DOHH2 (cell line): ENCODE measurements around the gene NRGN.

Source experiments
- H3F3A ChIP-seq: fragments of 200-600 bp; sonication (generic), shearing (Covaris generic); 2 replicates; pipeline ENCODE4 v1.6.0; 2016; ENCODE audit warnings: antibody characterized with exemption, mild to moderate bottlenecking; ENCODE audit not compliant: control insufficient read depth, insufficient read depth
- H3K27ac ChIP-seq: fragments of 200-600 bp; sonication (generic); 2 replicates; pipeline ENCODE4 v1.5.1; 2014; ENCODE audit warnings: low read depth, mild to moderate bottlenecking, low read length, moderate library complexity
- H3K27me3 ChIP-seq: fragments of 200-600 bp; sonication (generic); 2 replicates; pipeline ENCODE4 v1.6.1; 2014; ENCODE audit warnings: mild to moderate bottlenecking, low read length, mixed read lengths; ENCODE audit not compliant: control insufficient read depth
- H3K36me3 ChIP-seq: fragments of 200-600 bp; sonication (generic); 2 replicates; pipeline ENCODE4 v1.6.1; 2014; ENCODE audit warnings: mild to moderate bottlenecking, low read length, moderate library complexity, mixed read lengths; ENCODE audit not compliant: control insufficient read depth
- H3K4me1 ChIP-seq: fragments of 200-600 bp; sonication (generic); 2 replicates; pipeline ENCODE4 v1.6.1; 2014; ENCODE audit warnings: mild to moderate bottlenecking, low read length, mixed read lengths; ENCODE audit not compliant: control insufficient read depth
- H3K4me2 ChIP-seq: fragments of 200-600 bp; sonication (generic); 2 replicates; pipeline ENCODE4 v1.6.0; 2014; ENCODE audit warnings: mild to moderate bottlenecking, low read length, moderate library complexity
- H3K4me3 ChIP-seq: fragments of 200-600 bp; sonication (generic); 2 replicates; pipeline ENCODE4 v1.5.1; 2014; ENCODE audit warnings: mild to moderate bottlenecking, low read length, mixed read lengths
- H3K79me2 ChIP-seq: fragments of 200-600 bp; sonication (generic); 2 replicates; pipeline ENCODE4 v1.6.1; 2014; ENCODE audit warnings: mild to moderate bottlenecking, low read length, mixed read lengths; ENCODE audit not compliant: control insufficient read depth
- H3K9me2 ChIP-seq: fragments of 200-600 bp; sonication (generic); replicated peaks from 2 replicates; pipeline ENCODE4 v1.6.1; 2014; ENCODE audit warnings: mild to moderate bottlenecking, low read length, mixed read lengths; ENCODE audit not compliant: control insufficient read depth
- H3K9me3 ChIP-seq: fragments of 200-600 bp; sonication (generic); 2 replicates; pipeline ENCODE4 v1.6.1; 2014; ENCODE audit warnings: antibody characterized with exemption, low read length, mixed read lengths; ENCODE audit not compliant: control insufficient read depth, insufficient read depth
- H4K20me1 ChIP-seq: fragments of 200-600 bp; sonication (generic); 2 replicates; pipeline ENCODE4 v1.6.0; 2014; ENCODE audit warnings: low read depth, mild to moderate bottlenecking, antibody characterized with exemption, low read length, moderate library complexity; ENCODE audit not compliant: control insufficient read depth, insufficient read depth
- CTCF ChIP-seq: fragments of 200-600 bp; sonication (generic); IDR thresholded peaks from one replicate; pipeline ENCODE4 v1.5.1; 2014; ENCODE audit warnings: antibody characterized with exemption, mild to moderate bottlenecking, low read depth, low read length; ENCODE audit not compliant: poor library complexity, severe bottlenecking
- EZH2phosphoT487 ChIP-seq: fragments of 200-600 bp; sonication (generic); IDR thresholded peaks from 2 replicates; pipeline ENCODE4 v1.6.1; 2017; ENCODE audit warnings: borderline replicate concordance, mild to moderate bottlenecking, antibody characterized with exemption, low read length, moderate library complexity, mixed read lengths

NRGN gene

GRCh38 chr11:124736736-124737135, 3.0 kb upstream of the NRGN start:
- Histone ChIP-seq H3K9me3 (no peaks in the 10 kb centered on the region), H4K20me1 (no peaks in the 10 kb centered on the region), H3K36me3 (no peaks in the 10 kb centered on the region), H3K9me2 (no peaks in the 10 kb centered on the region), H3K4me1 (peaks cover 28% of the 10 kb centered on the region), H3K27ac (no peak overlapping the region), H3K4me2 (no peak overlapping the region), H3K79me2 (peaks cover 14% of the 10 kb centered on the region), H3F3A (no peaks in the 10 kb centered on the region), H3K27me3 (peaks cover 18% of the 10 kb centered on the region), H3K4me3 (no peak overlapping the region)
- TF ChIP-seq CTCF (no peak), EZH2phosphoT487 (no peak)

- H3K4me3 ChIP-seq = no peak overlapping the region
- no peaks in the 10 kb centered on the region for H4K20me1 ChIP-seq
- no peak overlapping the region for H3K27ac ChIP-seq
- no peak overlapping the region for H3K4me2 ChIP-seq
- TF ChIP-seq CTCF = no peak
- no peak for TF ChIP-seq EZH2phosphoT487
- no peaks in the 10 kb centered on the region for H3F3A ChIP-seq
- H3K36me3 ChIP-seq = no peaks in the 10 kb centered on the region
- H3K27me3 ChIP-seq = peaks cover 18% of the 10 kb centered on the region
- peaks cover 39% of the 10 kb centered on the region for H3K4me1 ChIP-seq
- H3K9me3 ChIP-seq = no peaks in the 10 kb centered on the region
- H3K9me2 ChIP-seq = no peaks in the 10 kb centered on the region
- H3K79me2 ChIP-seq = peaks cover 18% of the 10 kb centered on the region
Observed at GRCh38 chr11:124737638-124738305, 2.0 kb upstream of the NRGN start.

- H3K4me3 ChIP-seq = peak overlapping the region; percentile 94
- 0 out of 2 replicates have a peak, but pooled peaks cover 2% of the 10 kb centered on the region for H3F3A ChIP-seq
- no peaks in the 10 kb centered on the region for H4K20me1 ChIP-seq
- no peak overlapping the region for H3K27ac ChIP-seq
- H3K4me1 ChIP-seq = peaks cover 42% of the 10 kb centered on the region
- no peak for TF ChIP-seq CTCF
- no peaks in the 10 kb centered on the region for H3K9me2 ChIP-seq
- peaks cover 18% of the 10 kb centered on the region for H3K79me2 ChIP-seq
- no peaks in the 10 kb centered on the region for H3K36me3 ChIP-seq
- peaks cover 18% of the 10 kb centered on the region for H3K27me3 ChIP-seq
- H3K9me3 ChIP-seq = no peaks in the 10 kb centered on the region
- peak overlapping the region; percentile 98 for H3K4me2 ChIP-seq
Observed at GRCh38 chr11:124738713-124739478, 846 bp upstream of the NRGN start.
